Psoas muscle (tissue), 8 donors: ENCODE measurements around the gene DCXR. TPM values are rescaled to one million over a fixed set of nuclear protein-coding genes. Genes with fewer than 3 reads are reported as not detected.
A peak's percentile ranks its signal among the peaks of the same experiment; 100 is the strongest.

Source experiments
- ATAC-seq, 4 donors: fragments of 200-7000 bp; cut with Tn5 transposase; one replicate each; pipeline ENCODE4 v1.9.1; 2020; ENCODE audit warnings: moderate library complexity in 3 of 4, mild to moderate bottlenecking in 2 of 4
- DNase-seq, 2 donors: peaks; one replicate each; pipeline ENCODE4 v3.0.0-alpha.2; 2020
- H3K27ac ChIP-seq: fragments of 200-600 bp; one replicate; pipeline ENCODE4 v1.8.0; 2022
- H3K27me3 ChIP-seq, 3 donors: fragments of 200-600 bp in 1 of 3; one replicate each; pipeline versions ENCODE4 v1.6.1 to v1.8.0; 2013 to 2022; ENCODE audit warnings: low read length in 2 of 3, mild to moderate bottlenecking in 2 of 3, moderate library complexity in 1 of 3; ENCODE audit not compliant: insufficient read depth in 3 of 3
- H3K36me3 ChIP-seq, 2 donors: fragments of 200-600 bp in 1 of 2; one replicate each; pipeline versions ENCODE4 v1.6.1 to v1.8.0; 2013 to 2022; ENCODE audit warnings: low read depth in 1 of 2, mild to moderate bottlenecking in 1 of 2, moderate library complexity in 1 of 2; ENCODE audit not compliant: insufficient read depth in 1 of 2
- H3K4me1 ChIP-seq: fragments of 200-600 bp; one replicate; pipeline ENCODE4 v1.8.0; 2022
- H3K4me3 ChIP-seq: fragments of 200-600 bp; one replicate; pipeline ENCODE4 v1.8.0; 2022; ENCODE audit warnings: mild to moderate bottlenecking
- H3K9me3 ChIP-seq: fragments of 200-600 bp; one replicate; pipeline ENCODE4 v1.8.0; 2022
- WGBS, 3 donors: extraction: QIAGEN DNeasy Blood & Tissue Kit; methylation state at CpG; one replicate each; pipeline versions ENCODE4 v1.1.6 to v1.1.7; 2013; 5-methylcytosine and 5-hydroxymethylcytosine counted together
- intact Hi-C, 2 donors: fragments of 100-400 bp; cut with DNase I; formaldehyde crosslinking; loops; one replicate each; pipeline versions ENCODE4 v1.11.0 to v1.14.2; 2022
- polyA plus RNA-seq, 3 donors: library from polyadenylated mRNA; stranded (reverse); fragments of 200-250 nt; gene quantifications; one replicate each; pipeline ENCODE4 v1.2.3, GENCODE V29; 2013
- total RNA-seq, 4 donors: library from RNA; stranded (reverse); fragmentation: NEBNext Ultra II Directional in 2 of 4; extraction: Animal tissue kit (Norgen Biotek cat#: 25700) in 2 of 4; gene quantifications; one replicate each; pipeline versions ENCODE4 v1.2.1 to v1.2.4, GENCODE V29; 2021 to 2023
- TF ChIP-seq, protein P1 (sequence below): fragments of 200-600 bp; IDR thresholded peaks from one replicate; pipeline ENCODE4 v1.8.0; 2022; ENCODE audit warnings: antibody characterized with exemption
- donor health status: healthy with polysubstance abuse.
- donor health status: DM: no; HTN: no; CAD: no; lungs with moderate emphysema.
- donor health status: Bipolar disorder and iron deficiency.
- donor health status: healthy.
- donor health status: DM: yes; HTN: yes; CAD: no.
- donor health status: DM: no; HTN: no; CAD: no.
- donor health status: DM: no; HTN: no; CAD: no.
- donor health status: DM: yes; HTN: yes; CAD: no.

The DCXR gene
- total and polyA plus RNA-seq, 7 donors = 111 to 216 (median 147) TPM

DNA sequence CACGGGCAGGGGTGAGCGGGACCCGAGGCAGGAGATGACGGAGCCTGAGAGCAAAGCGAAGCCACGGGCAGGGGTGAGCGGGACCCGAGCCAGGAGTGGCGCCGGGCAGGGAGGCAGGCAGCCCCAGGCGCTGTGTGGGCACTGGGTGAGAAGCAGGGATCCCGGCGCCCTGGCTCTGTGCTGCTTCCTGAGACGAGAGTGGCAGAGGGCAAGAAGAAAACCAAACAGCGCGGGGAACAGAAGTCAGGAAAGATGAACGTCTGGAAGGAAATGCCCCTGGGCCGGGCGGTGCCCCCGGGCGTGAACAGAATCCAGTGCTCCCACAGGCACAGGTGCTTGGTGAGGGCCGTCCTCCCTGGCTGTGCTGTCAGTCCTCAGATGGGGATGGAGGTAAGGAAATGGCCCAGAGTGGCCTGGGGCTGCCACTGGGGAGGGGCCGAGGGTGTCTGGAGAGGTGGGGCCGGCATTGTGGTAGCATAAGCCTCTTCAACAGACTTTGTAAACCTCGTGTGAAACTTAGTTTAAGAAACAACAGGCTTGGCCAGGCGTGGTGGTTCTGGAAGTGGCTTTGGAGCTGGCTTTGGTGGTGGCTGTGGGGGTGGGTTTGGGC is 50.2 kb downstream of the DCXR start:
- intact Hi-C loops = no loop called here
- peaks cover 16% of the 10 kb centered on the region for H3K4me1 ChIP-seq
- 88 to 91% (median 90%) methylated on average over 26 of the region's 26 CpGs for WGBS, 3 donors
- TF ChIP-seq, protein P1, sequence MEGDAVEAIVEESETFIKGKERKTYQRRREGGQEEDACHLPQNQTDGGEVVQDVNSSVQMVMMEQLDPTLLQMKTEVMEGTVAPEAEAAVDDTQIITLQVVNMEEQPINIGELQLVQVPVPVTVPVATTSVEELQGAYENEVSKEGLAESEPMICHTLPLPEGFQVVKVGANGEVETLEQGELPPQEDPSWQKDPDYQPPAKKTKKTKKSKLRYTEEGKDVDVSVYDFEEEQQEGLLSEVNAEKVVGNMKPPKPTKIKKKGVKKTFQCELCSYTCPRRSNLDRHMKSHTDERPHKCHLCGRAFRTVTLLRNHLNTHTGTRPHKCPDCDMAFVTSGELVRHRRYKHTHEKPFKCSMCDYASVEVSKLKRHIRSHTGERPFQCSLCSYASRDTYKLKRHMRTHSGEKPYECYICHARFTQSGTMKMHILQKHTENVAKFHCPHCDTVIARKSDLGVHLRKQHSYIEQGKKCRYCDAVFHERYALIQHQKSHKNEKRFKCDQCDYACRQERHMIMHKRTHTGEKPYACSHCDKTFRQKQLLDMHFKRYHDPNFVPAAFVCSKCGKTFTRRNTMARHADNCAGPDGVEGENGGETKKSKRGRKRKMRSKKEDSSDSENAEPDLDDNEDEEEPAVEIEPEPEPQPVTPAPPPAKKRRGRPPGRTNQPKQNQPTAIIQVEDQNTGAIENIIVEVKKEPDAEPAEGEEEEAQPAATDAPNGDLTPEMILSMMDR = no peak
- peaks cover 5 to 42% of the 10 kb centered on the region in 2 donors for H3K36me3 ChIP-seq
- H3K27ac ChIP-seq = no peak overlapping the region
- ATAC-seq = no peak
- H3K27me3 ChIP-seq = no peaks in the 10 kb centered on the region
- peak in 1 of 2 donors; percentile 44 for DNase-seq
- H3K4me3 ChIP-seq = no peak overlapping the region
- H3K9me3 ChIP-seq = no peaks in the 10 kb centered on the region

DNA sequence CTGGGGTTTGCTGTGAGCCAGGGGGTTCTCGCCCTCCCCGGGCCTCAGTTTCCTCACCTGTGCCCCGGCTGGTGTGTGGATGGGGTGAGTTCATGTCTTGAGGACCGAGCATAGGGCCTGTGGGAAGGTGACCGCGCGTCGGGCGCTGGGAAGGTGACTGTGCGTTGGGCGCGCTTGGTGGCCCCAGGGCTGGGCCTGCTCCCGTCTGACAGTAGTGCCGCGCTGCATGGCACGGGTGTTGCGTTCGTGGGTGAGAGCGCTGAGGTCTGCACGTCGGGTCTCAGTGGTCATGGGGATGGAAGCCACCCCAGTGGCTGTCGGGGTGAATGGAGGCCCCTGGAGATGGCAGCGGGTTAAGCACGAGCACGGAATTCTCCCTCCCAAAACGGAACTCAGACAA is 50.9 kb downstream of the DCXR start:
- H3K27ac ChIP-seq = no peak overlapping the region
- 95 to 98% (median 97%) methylated on average over 26 of the region's 26 CpGs for WGBS, 3 donors
- H3K4me1 ChIP-seq = peaks cover 10% of the 10 kb centered on the region
- no peaks in the 10 kb centered on the region for H3K9me3 ChIP-seq
- intact Hi-C loops = no loop called here
- peak in 1 of 2 donors; percentile 48 for DNase-seq
- TF ChIP-seq, protein P1 = no peak
- no peak overlapping the region for H3K4me3 ChIP-seq
- ATAC-seq = no peak
- H3K27me3 ChIP-seq = no peaks in the 10 kb centered on the region
- H3K36me3 ChIP-seq = peaks cover 5 to 42% of the 10 kb centered on the region in 2 donors

Other genes starting within 250 kb of the DCXR start
- gene GCGR, start 233.5 kb downstream of the DCXR start, total RNA-seq = not detected
- gene GCGR, start 233.5 kb downstream of the DCXR start, polyA plus RNA-seq = under 1 TPM in 2 of 3 donors, not detected in 1; 0.03 to 0.08 TPM
- gene MCRIP1, start 204.4 kb downstream of the DCXR start, total RNA-seq = 10 to 100 TPM; 20.5 to 47.6 (median 25.7) TPM
- gene MCRIP1, start 204.4 kb downstream of the DCXR start, polyA plus RNA-seq = 100 to 1,000 TPM in 1 of 3 donors, 10 to 100 TPM in 2; 45.1 to 187 (median 57.1) TPM
- gene PPP1R27, start 202.6 kb downstream of the DCXR start, total RNA-seq = 1,000 to 10,000 TPM in 3 of 4 donors, 100 to 1,000 TPM in 1; 976 to 2,217 (median 1,286) TPM
- gene PPP1R27, start 202.6 kb downstream of the DCXR start, polyA plus RNA-seq = 100 to 1,000 TPM; 296 to 661 (median 603) TPM
- 100 to 1,000 TPM; 244 to 361 (median 296) TPM for gene P4HB, start 177.2 kb downstream of the DCXR start, total RNA-seq
- 100 to 1,000 TPM; 236 to 384 (median 267) TPM for gene P4HB, start 177.2 kb downstream of the DCXR start, polyA plus RNA-seq
- 100 to 1,000 TPM in 3 of 4 donors, 10 to 100 TPM in 1; 88.3 to 192 (median 160) TPM for gene ARHGDIA, start 166.4 kb downstream of the DCXR start, total RNA-seq
- 100 to 1,000 TPM in 2 of 3 donors, 10 to 100 TPM in 1; 79.1 to 268 (median 100) TPM for gene ARHGDIA, start 166.4 kb downstream of the DCXR start, polyA plus RNA-seq
- 10 to 100 TPM; 23.0 to 58.4 (median 47.1) TPM for gene ALYREF, start 146.1 kb downstream of the DCXR start, total RNA-seq
- 10 to 100 TPM; 37.5 to 79.8 (median 43.8) TPM for gene ALYREF, start 146.1 kb downstream of the DCXR start, polyA plus RNA-seq
- 100 to 1,000 TPM; 118 to 208 (median 135) TPM for gene ANAPC11, start 146.0 kb downstream of the DCXR start, total RNA-seq
- 100 to 1,000 TPM; 273 to 369 (median 323) TPM for gene ANAPC11, start 146.0 kb downstream of the DCXR start, polyA plus RNA-seq
- under 1 TPM; 0.42 to 0.78 (median 0.55) TPM for gene NPB, start 135.5 kb downstream of the DCXR start, total RNA-seq
- 1 to 10 TPM in 1 of 3 donors, under 1 TPM in 2; 0.73 to 2.9 (median 0.76) TPM for gene NPB, start 135.5 kb downstream of the DCXR start, polyA plus RNA-seq
- gene PCYT2, start 126.3 kb downstream of the DCXR start, total RNA-seq = 10 to 100 TPM; 10.2 to 26.9 (median 19.2) TPM
- gene PCYT2, start 126.3 kb downstream of the DCXR start, polyA plus RNA-seq = 10 to 100 TPM; 13.2 to 14.1 (median 13.3) TPM
- gene SIRT7, start 119.5 kb downstream of the DCXR start, total RNA-seq = 10 to 100 TPM in 1 of 4 donors, 1 to 10 TPM in 3; 3.9 to 10.2 (median 6.3) TPM
- 10 to 100 TPM in 2 of 3 donors, 1 to 10 TPM in 1; 5.7 to 14.2 (median 10.4) TPM for gene SIRT7, start 119.5 kb downstream of the DCXR start, polyA plus RNA-seq
- 10 to 100 TPM; 43.1 to 74.2 (median 53.7) TPM for gene MAFG, start 110.0 kb downstream of the DCXR start, total RNA-seq
- 10 to 100 TPM; 21.6 to 73.7 (median 26.6) TPM for gene MAFG, start 110.0 kb downstream of the DCXR start, polyA plus RNA-seq
- 10 to 100 TPM in 2 of 4 donors, 1 to 10 TPM in 2; 5.4 to 12.5 (median 9.5) TPM for gene PYCR1, start 100.4 kb downstream of the DCXR start, total RNA-seq
- 10 to 100 TPM in 2 of 3 donors, 1 to 10 TPM in 1; 8.3 to 23.2 (median 15.2) TPM for gene PYCR1, start 100.4 kb downstream of the DCXR start, polyA plus RNA-seq
- 10 to 100 TPM in 3 of 4 donors, 1 to 10 TPM in 1; 9.7 to 58.0 (median 13.4) TPM for gene MYADML2, start 90.5 kb downstream of the DCXR start, total RNA-seq
- gene MYADML2, start 90.5 kb downstream of the DCXR start, polyA plus RNA-seq = 10 to 100 TPM in 1 of 3 donors, 1 to 10 TPM in 1, under 1 TPM in 1; 0.47 to 95.8 (median 9.1) TPM
- 1 to 10 TPM in 3 of 4 donors, under 1 TPM in 1; 0.92 to 1.9 (median 1.5) TPM for gene NOTUM, start 76.5 kb downstream of the DCXR start, total RNA-seq
- gene NOTUM, start 76.5 kb downstream of the DCXR start, polyA plus RNA-seq = under 1 TPM; 0.25 to 0.48 (median 0.44) TPM
- gene ASPSCR1, start 60.1 kb downstream of the DCXR start, total RNA-seq = 10 to 100 TPM; 27.7 to 37.4 (median 35.0) TPM
- gene ASPSCR1, start 60.1 kb downstream of the DCXR start, polyA plus RNA-seq = 10 to 100 TPM; 27.9 to 33.1 (median 33.0) TPM
- 10 to 100 TPM; 15.9 to 24.6 (median 19.7) TPM for gene CENPX, start 14.8 kb downstream of the DCXR start, total RNA-seq
- 10 to 100 TPM; 53.8 to 79.4 (median 64.4) TPM for gene CENPX, start 14.8 kb downstream of the DCXR start, polyA plus RNA-seq
- 1 to 10 TPM; 1.4 to 3.0 (median 1.9) TPM for gene LRRC45, start 14.4 kb downstream of the DCXR start, total RNA-seq
- 1 to 10 TPM; 3.5 to 7.1 (median 4.0) TPM for gene LRRC45, start 14.4 kb downstream of the DCXR start, polyA plus RNA-seq
- gene RAC3, start 6.0 kb downstream of the DCXR start, total RNA-seq = not detected
- under 1 TPM in 2 of 3 donors, not detected in 1; 0.05 to 0.83 TPM for gene RAC3, start 6.0 kb downstream of the DCXR start, polyA plus RNA-seq
- 10 to 100 TPM; 27.1 to 37.3 (median 29.3) TPM for gene RFNG, start 14.1 kb upstream of the DCXR start, total RNA-seq
- gene RFNG, start 14.1 kb upstream of the DCXR start, polyA plus RNA-seq = 10 to 100 TPM; 31.0 to 40.7 (median 37.3) TPM
- gene GPS1, start 14.2 kb upstream of the DCXR start, total RNA-seq = 100 to 1,000 TPM in 2 of 4 donors, 10 to 100 TPM in 2; 89.8 to 112 (median 97.7) TPM
- gene GPS1, start 14.2 kb upstream of the DCXR start, polyA plus RNA-seq = 100 to 1,000 TPM in 2 of 3 donors, 10 to 100 TPM in 1; 87.1 to 114 (median 104) TPM
- gene DUS1L, start 28.1 kb upstream of the DCXR start, total RNA-seq = 100 to 1,000 TPM in 3 of 4 donors, 10 to 100 TPM in 1; 72.6 to 136 (median 104) TPM
- gene DUS1L, start 28.1 kb upstream of the DCXR start, polyA plus RNA-seq = 100 to 1,000 TPM; 117 to 170 (median 133) TPM
- gene FASN, start 60.5 kb upstream of the DCXR start, total RNA-seq = 10 to 100 TPM; 17.2 to 37.3 (median 23.4) TPM
- gene FASN, start 60.5 kb upstream of the DCXR start, polyA plus RNA-seq = 10 to 100 TPM in 2 of 3 donors, 1 to 10 TPM in 1; 8.9 to 26.5 (median 12.0) TPM
- gene CCDC57, start 175.1 kb upstream of the DCXR start, total RNA-seq = 10 to 100 TPM; 10.2 to 15.3 (median 12.4) TPM
- gene CCDC57, start 175.1 kb upstream of the DCXR start, polyA plus RNA-seq = 10 to 100 TPM in 1 of 3 donors, 1 to 10 TPM in 2; 7.2 to 11.1 (median 8.6) TPM
- 100 to 1,000 TPM in 2 of 4 donors, 10 to 100 TPM in 2; 18.6 to 182 (median 70.1) TPM for gene SLC16A3, start 191.3 kb upstream of the DCXR start, total RNA-seq
- gene SLC16A3, start 191.3 kb upstream of the DCXR start, polyA plus RNA-seq = 100 to 1,000 TPM; 102 to 263 (median 128) TPM
- 100 to 1,000 TPM in 3 of 4 donors, 10 to 100 TPM in 1; 73.5 to 139 (median 116) TPM for gene CSNK1D, start 236.0 kb upstream of the DCXR start, total RNA-seq
- gene CSNK1D, start 236.0 kb upstream of the DCXR start, polyA plus RNA-seq = 100 to 1,000 TPM in 1 of 3 donors, 10 to 100 TPM in 2; 74.3 to 124 (median 92.7) TPM